ENCODE data around the gene SLC12A9. TPM values are rescaled to one million over a fixed set of nuclear protein-coding genes. Genes with fewer than 3 reads are reported as not detected.

SLC12A9 gene
- total and polyA plus RNA-seq, 2 of the 4 experiments (the other 2 are of a cell fraction): 4.5 to 16.2 TPM

GRCh38 chr7:100860702-100861615 lies 8.4 kb downstream of the SLC12A9 start (continued):
- TF ChIP-seq CEBPB (IDR thresholded peaks at IDR 0.05; ENCODE audit: low read depth, low read length) (no peak), NFE2L2 (IDR thresholded peaks at IDR 0.05; ENCODE audit: low read depth, low read length) (no peak)

DNA sequence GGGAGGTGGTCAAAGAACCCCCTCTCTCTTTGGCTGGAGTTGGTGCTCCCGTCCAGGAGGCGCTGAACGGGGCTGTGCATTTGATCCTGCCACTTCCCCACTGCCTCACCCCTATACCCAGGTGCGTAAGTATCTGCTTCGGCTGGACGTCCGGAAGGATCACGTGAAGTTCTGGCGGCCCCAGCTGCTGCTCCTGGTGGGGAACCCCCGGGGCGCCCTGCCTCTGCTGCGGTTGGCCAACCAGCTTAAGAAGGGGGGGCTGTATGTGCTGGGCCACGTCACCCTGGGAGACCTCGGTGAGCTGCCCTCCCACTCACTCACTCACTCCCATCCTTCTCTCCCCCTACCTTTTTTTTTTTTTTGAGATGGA lies 9.1 kb downstream of the SLC12A9 start:
- no TSS peak for BruUV-seq (replicated peaks)
- H3K36me3 ChIP-seq (ENCODE audit: control insufficient read depth, insufficient read depth, low read length): peaks cover 31% of the 10 kb centered on the region
- no peak overlapping the region for H2BK20ac ChIP-seq (ENCODE audit: low read depth, low read length)
- no peaks in the 10 kb centered on the region for H3K9me3 ChIP-seq (ENCODE audit: control insufficient read depth, insufficient read depth, low read length)
- H4K5ac ChIP-seq (ENCODE audit: low read depth, low read length): no peak overlapping the region
- no peak overlapping the region for H3K27ac ChIP-seq (ENCODE audit: insufficient read depth, low read length)
- H2BK120ac ChIP-seq (ENCODE audit: low read depth, low read length): no peak overlapping the region
- in situ Hi-C loops (cut with MboI; ENCODE audit: low sequenced_read_pairs): loop anchor here (25.0 kb wide), 2 partner anchors 274 to 399 kb away; partner anchors contain the start of genes FBXO24, LRCH4 and SPACDR
- no peak overlapping the region for H3K4ac ChIP-seq (ENCODE audit: low read depth, low read length)
- H4K20me1 ChIP-seq (ENCODE audit: insufficient read depth, low read length): no peaks in the 10 kb centered on the region; the same call in 1 of the 2 replicates
- H2AK5ac ChIP-seq (ENCODE audit: low read depth, low read length): no peak overlapping the region
- DNase-seq (no peak), ATAC-seq (ENCODE audit: low read depth) (no peak)
- intact Hi-C loops (cut with micrococcal nuclease): no loop called here
- H4K8ac ChIP-seq (ENCODE audit: low read depth in 2 of 2, low read length in 2 of 2): no peak overlapping the region
- H3K9ac ChIP-seq (ENCODE audit: low read depth, low read length): no peak overlapping the region
- H3K14ac ChIP-seq (replicated peaks; ENCODE audit: low read depth, low read length): no peak overlapping the region
- H3K27me3 ChIP-seq (ENCODE audit: control insufficient read depth, insufficient read depth, low read length): no peaks in the 10 kb centered on the region
- no peak overlapping the region for H2AFZ ChIP-seq (replicated peaks; ENCODE audit: low read length, poor library complexity)
- H3K18ac ChIP-seq (ENCODE audit: low read depth, low read length): no peak overlapping the region
- peaks cover 2% of the 10 kb centered on the region; the same call in 1 of the 2 replicates for H3K9me1 ChIP-seq (ENCODE audit: insufficient read depth, low read length)
- H3K4me2 ChIP-seq (ENCODE audit: low read depth, low read length): no peak overlapping the region
- ChIA-PET CTCF (no interaction called here), POLR2A (ENCODE audit: unreplicated experiment) (interaction anchor here (0.6 kb wide), 1 partner anchor 282 kb away, joined by 7 read pairs; no protein-coding TSS in a partner anchor)
- WGBS, 2 experiments (ENCODE audit: extremely low coverage in 2 of 2, insufficient read length in 1 of 2): 100% methylated on average over 2 of the region's 14 CpGs; no CpG with 5 or more reads in 1 of the 2 experiments
- no peak overlapping the region for H2BK15ac ChIP-seq (ENCODE audit: low read depth, low read length)
- no peak overlapping the region for H4K91ac ChIP-seq (ENCODE audit: insufficient read depth, low read depth, low read length)
- H3K4me3 ChIP-seq (ENCODE audit: insufficient read depth, low read depth, low read length): no peak overlapping the region
- no peak overlapping the region for H3K56ac ChIP-seq (ENCODE audit: extremely low read depth, insufficient read depth, low read length)
- H2AK9ac ChIP-seq (replicated peaks; ENCODE audit: low read depth, low read length, poor library complexity): no peak overlapping the region
- no peak overlapping the region for H2BK5ac ChIP-seq (ENCODE audit: low read depth, low read length, poor library complexity, severe bottlenecking)
- TF ChIP-seq RCOR1 (IDR thresholded peaks at IDR 0.05; ENCODE audit: insufficient replicate concordance, low read length): no peak
- no peak for TF ChIP-seq POLR2A (IDR thresholded peaks at IDR 0.05; ENCODE audit: low read depth, low read length)
- TF ChIP-seq FOS (IDR thresholded peaks at IDR 0.05; ENCODE audit: low read depth, low read length): no peak
- TF ChIP-seq MXI1 (IDR thresholded peaks at IDR 0.05; ENCODE audit: borderline replicate concordance, low read depth, low read length): no peak
- no peak for TF ChIP-seq MAFK (IDR thresholded peaks at IDR 0.05; ENCODE audit: low read depth, low read length)
- no peak for TF ChIP-seq MAZ (IDR thresholded peaks at IDR 0.05; ENCODE audit: borderline replicate concordance, low read depth, low read length)
- TF ChIP-seq NFE2L2 (IDR thresholded peaks at IDR 0.05; ENCODE audit: low read depth, low read length): no peak
- TF ChIP-seq CHD1 (IDR thresholded peaks at IDR 0.05; ENCODE audit: low read depth, low read length): no peak
- TF ChIP-seq RAD21 (IDR thresholded peaks at IDR 0.05; ENCODE audit: low read length): no peak
- TF ChIP-seq, protein P1, sequence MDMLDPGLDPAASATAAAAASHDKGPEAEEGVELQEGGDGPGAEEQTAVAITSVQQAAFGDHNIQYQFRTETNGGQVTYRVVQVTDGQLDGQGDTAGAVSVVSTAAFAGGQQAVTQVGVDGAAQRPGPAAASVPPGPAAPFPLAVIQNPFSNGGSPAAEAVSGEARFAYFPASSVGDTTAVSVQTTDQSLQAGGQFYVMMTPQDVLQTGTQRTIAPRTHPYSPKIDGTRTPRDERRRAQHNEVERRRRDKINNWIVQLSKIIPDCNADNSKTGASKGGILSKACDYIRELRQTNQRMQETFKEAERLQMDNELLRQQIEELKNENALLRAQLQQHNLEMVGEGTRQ (IDR thresholded peaks at IDR 0.05; ENCODE audit: low read depth, low read length): no peak
- TF ChIP-seq, protein P2, sequence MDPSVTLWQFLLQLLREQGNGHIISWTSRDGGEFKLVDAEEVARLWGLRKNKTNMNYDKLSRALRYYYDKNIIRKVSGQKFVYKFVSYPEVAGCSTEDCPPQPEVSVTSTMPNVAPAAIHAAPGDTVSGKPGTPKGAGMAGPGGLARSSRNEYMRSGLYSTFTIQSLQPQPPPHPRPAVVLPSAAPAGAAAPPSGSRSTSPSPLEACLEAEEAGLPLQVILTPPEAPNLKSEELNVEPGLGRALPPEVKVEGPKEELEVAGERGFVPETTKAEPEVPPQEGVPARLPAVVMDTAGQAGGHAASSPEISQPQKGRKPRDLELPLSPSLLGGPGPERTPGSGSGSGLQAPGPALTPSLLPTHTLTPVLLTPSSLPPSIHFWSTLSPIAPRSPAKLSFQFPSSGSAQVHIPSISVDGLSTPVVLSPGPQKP (IDR thresholded peaks at IDR 0.05; ENCODE audit: borderline replicate concordance, low read depth, low read length): no peak
- TF ChIP-seq RFX5 (IDR thresholded peaks at IDR 0.05; ENCODE audit: low read depth, low read length): no peak
- dilution Hi-C loops (cut with HindIII; ENCODE audit: low sequenced_read_pairs, unreplicated experiment): no loop called here
- peaks cover 7% of the 10 kb centered on the region for H3K4me1 ChIP-seq (ENCODE audit: control insufficient read depth, insufficient read depth, low read length)
- peaks cover 6 to 11% of the 10 kb centered on the region in 2 experiments for H3K79me1 ChIP-seq (ENCODE audit: low read depth in 1 of 2, low read length in 2 of 2)
- H3K23ac ChIP-seq (ENCODE audit: low read depth, low read length): no peak overlapping the region

All from IMR-90 (cell line).